Memory B cell (primary cell): ENCODE measurements around the gene VAT1.

Experiments used
- ATAC-seq: fragments of 150-1000 bp; cut with Tn5 transposase; 2 replicates; pipeline ENCODE4 v1.10.0; 2021; ENCODE audit warnings: low read depth, mild to moderate bottlenecking, moderate library complexity
- DNase-seq, 2 donors: peaks; one replicate each; pipeline ENCODE4 v3.0.0; 2022; ENCODE audit warnings: low spot score in 2 of 2
- H3K27ac Mint-ChIP-seq: one replicate; pipeline ENCODE4 v1.8.0; 2022; ENCODE audit warnings: mild to moderate bottlenecking, moderate library complexity, mixed read lengths
- H3K27me3 Mint-ChIP-seq: one replicate; pipeline ENCODE4 v1.8.0; 2022; ENCODE audit warnings: mixed read lengths
- H3K36me3 Mint-ChIP-seq: one replicate; pipeline ENCODE4 v1.8.0; 2022; ENCODE audit warnings: mild to moderate bottlenecking, mixed read lengths
- H3K4me1 Mint-ChIP-seq: one replicate; pipeline ENCODE4 v1.8.0; 2022; ENCODE audit warnings: mixed read lengths
- H3K4me3 Mint-ChIP-seq: one replicate; pipeline ENCODE4 v1.8.0; 2022; ENCODE audit warnings: mild to moderate bottlenecking, moderate library complexity, mixed read lengths
- H3K9me3 Mint-ChIP-seq: one replicate; pipeline ENCODE4 v1.8.0; 2022; ENCODE audit warnings: mixed read lengths

The VAT1 gene

DNA sequence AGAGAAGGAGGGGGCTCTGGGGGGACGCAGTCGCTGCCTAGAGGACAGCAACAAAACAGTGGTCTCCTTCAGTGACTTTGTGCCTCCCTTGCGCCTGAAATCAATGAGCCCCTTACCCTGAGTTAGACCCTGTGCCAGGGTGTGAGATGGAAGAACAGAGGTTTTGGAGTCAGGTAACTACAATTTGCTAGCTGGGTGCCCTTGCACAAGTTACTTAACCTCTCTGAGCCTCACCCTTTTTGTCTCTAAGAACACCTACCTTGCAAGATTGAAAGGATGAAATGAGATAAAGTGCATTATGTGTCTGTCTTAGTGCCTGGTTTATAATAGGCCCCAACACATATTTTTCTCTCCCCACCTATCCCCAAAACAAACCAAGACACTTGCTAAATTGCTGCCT lies 12.7 kb upstream of the VAT1 start:
- H3K36me3 Mint-ChIP-seq, result no peaks in the 10 kb centered on the region
- no peak overlapping the region for H3K4me3 Mint-ChIP-seq
- ATAC-seq (no peak), DNase-seq (no peak)
- no peaks in the 10 kb centered on the region for H3K9me3 Mint-ChIP-seq
- H3K4me1 Mint-ChIP-seq, result no peaks in the 10 kb centered on the region
- H3K27me3 Mint-ChIP-seq, result no peaks in the 10 kb centered on the region
- no peak overlapping the region for H3K27ac Mint-ChIP-seq

DNA sequence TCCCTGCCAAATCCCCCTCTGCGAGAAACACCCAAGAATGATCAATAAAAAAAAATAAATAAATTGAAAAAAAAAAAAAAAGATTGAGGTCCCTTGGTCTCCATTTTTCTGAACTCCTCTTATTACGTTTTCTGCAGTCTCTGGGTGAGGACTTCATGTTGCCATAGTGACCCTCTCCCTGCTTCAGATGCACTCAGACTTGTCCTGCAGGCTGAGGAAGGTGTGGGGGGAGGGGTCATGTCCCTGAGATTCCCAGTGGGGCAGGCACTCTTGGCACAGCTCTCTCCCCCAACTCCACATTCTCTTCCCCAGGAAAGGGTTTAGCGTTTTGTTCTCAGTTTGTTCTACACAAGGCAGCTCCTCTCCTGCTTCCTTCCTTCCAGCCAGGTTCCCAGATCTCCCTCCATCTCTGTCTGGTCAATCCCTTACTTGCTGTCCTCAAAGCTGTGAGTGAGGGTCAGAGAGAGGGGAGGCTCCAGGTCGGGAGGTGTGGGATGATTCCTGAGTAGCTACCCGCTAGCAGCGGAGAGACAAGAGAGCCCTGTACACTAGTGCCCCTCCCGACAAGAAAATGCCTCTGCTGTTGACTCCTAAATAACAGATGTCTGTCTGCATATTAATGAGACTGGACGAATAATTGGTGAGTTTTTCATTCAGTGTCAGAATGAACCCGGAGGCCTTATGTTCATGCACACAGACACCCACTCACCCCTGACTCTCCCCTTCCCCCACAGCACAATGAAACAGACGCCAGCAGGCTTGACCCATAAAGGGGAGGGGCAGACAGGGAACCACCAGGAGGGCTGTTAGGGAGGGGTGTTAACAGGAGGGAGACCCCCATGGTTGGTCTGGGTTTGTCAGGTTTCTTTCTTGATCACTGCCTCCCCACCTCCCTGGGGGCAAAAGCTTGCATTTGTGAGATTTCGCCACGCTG lies 12.0 kb upstream of the VAT1 start:
- H3K36me3 Mint-ChIP-seq, result no peaks in the 10 kb centered on the region
- no peaks in the 10 kb centered on the region for H3K4me1 Mint-ChIP-seq
- no peaks in the 10 kb centered on the region for H3K9me3 Mint-ChIP-seq
- ATAC-seq (no peak), DNase-seq (no peak)
- H3K27me3 Mint-ChIP-seq, result no peaks in the 10 kb centered on the region
- no peak overlapping the region for H3K27ac Mint-ChIP-seq
- no peak overlapping the region for H3K4me3 Mint-ChIP-seq

DNA sequence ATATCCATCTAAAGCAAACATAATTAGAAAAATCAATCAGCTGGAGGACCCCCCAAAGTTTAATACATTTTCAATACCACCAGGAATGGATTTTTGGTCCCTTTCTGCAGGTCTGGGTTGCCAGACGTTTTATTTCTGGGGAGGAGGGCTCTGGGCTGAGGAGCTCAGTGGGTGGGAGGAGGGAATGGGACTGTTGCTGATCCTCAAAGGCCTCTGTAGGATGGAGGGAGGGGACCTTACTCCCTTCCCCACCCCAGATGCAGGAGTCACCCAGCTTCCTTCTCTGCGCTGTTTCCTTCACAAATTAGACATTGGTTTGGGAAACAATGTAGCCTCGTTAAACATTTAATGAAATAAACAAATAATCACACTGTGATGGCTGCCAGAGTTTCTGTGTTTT lies 9.5 kb upstream of the VAT1 start:
- Mint-ChIP-seq H3K36me3 (no peaks in the 10 kb centered on the region), H3K9me3 (no peaks in the 10 kb centered on the region), H3K4me1 (peaks cover 3% of the 10 kb centered on the region), H3K4me3 (no peak overlapping the region), H3K27me3 (no peaks in the 10 kb centered on the region), H3K27ac (no peak overlapping the region)
- ATAC-seq (no peak), DNase-seq (no peak)

GRCh38 chr17:43030137-43030767 lies 8.1 kb upstream of the VAT1 start:
- H3K4me3 Mint-ChIP-seq, result no peak overlapping the region
- H3K27ac Mint-ChIP-seq, result no peak overlapping the region
- H3K9me3 Mint-ChIP-seq, result no peaks in the 10 kb centered on the region

GRCh38 chr17:43028221-43028861 lies 6.2 kb upstream of the VAT1 start:
- ATAC-seq (no peak), DNase-seq (no peak)
- H3K27ac Mint-ChIP-seq, result no peak overlapping the region
- H3K4me3 Mint-ChIP-seq, result no peak overlapping the region
- no peaks in the 10 kb centered on the region for H3K27me3 Mint-ChIP-seq
- no peaks in the 10 kb centered on the region for H3K9me3 Mint-ChIP-seq
- H3K36me3 Mint-ChIP-seq, result no peaks in the 10 kb centered on the region
- peaks cover 14% of the 10 kb centered on the region for H3K4me1 Mint-ChIP-seq

More at GRCh38 chr17:43030137-43030767, 8.1 kb upstream of the VAT1 start:
- ATAC-seq (no peak), DNase-seq (no peak)
- Mint-ChIP-seq H3K36me3 (no peaks in the 10 kb centered on the region), H3K27me3 (no peaks in the 10 kb centered on the region), H3K4me1 (peaks cover 7% of the 10 kb centered on the region)

- Mint-ChIP-seq H3K9me3 (no peaks in the 10 kb centered on the region), H3K4me1 (peaks cover 14% of the 10 kb centered on the region), H3K27ac (no peak overlapping the region), H3K4me3 (no peak overlapping the region), H3K27me3 (no peaks in the 10 kb centered on the region), H3K36me3 (no peaks in the 10 kb centered on the region)
- DNase-seq (no peak), ATAC-seq (no peak)
These were observed 5.2 kb upstream of the VAT1 start for GRCh38 chr17:43027091-43028032.

- DNase-seq (no peak), ATAC-seq (no peak)
- Mint-ChIP-seq H3K27me3 (no peaks in the 10 kb centered on the region), H3K4me3 (no peak overlapping the region), H3K36me3 (no peaks in the 10 kb centered on the region), H3K4me1 (peaks cover 14% of the 10 kb centered on the region), H3K27ac (no peak overlapping the region), H3K9me3 (no peaks in the 10 kb centered on the region)
These were observed 4.4 kb upstream of the VAT1 start for GRCh38 chr17:43026595-43026994.

- Mint-ChIP-seq H3K36me3 (no peaks in the 10 kb centered on the region), H3K4me3 (peak overlapping the region; percentile 82), H3K27me3 (no peaks in the 10 kb centered on the region), H3K4me1 (peaks cover 18% of the 10 kb centered on the region), H3K27ac (peak overlapping the region; percentile 41), H3K9me3 (no peaks in the 10 kb centered on the region)
- DNase-seq (no peak), ATAC-seq (no peak)
These were observed 3.8 kb upstream of the VAT1 start for GRCh38 chr17:43025766-43026537.

GRCh38 chr17:43025290-43025657 lies 3.1 kb upstream of the VAT1 start:
- Mint-ChIP-seq H3K27ac (peak overlapping the region; percentile 41), H3K9me3 (no peaks in the 10 kb centered on the region), H3K36me3 (no peaks in the 10 kb centered on the region), H3K27me3 (no peaks in the 10 kb centered on the region), H3K4me3 (peak overlapping the region; percentile 82), H3K4me1 (peaks cover 21% of the 10 kb centered on the region)
- DNase-seq (no peak), ATAC-seq (no peak)

GRCh38 chr17:43024407-43025289 lies 2.5 kb upstream of the VAT1 start, which contains the start of gene RND2:
TSS of gene RND2 (plus strand) at chr17:43025231. CDS start at chr17:43025348, 117 bp downstream.
- peaks cover 25% of the 10 kb centered on the region for H3K4me1 Mint-ChIP-seq
- DNase-seq, result peak; percentile 79 to 85
- H3K27ac Mint-ChIP-seq, result peak within 1 kb of the TSS; percentile 90
- H3K9me3 Mint-ChIP-seq, result no peaks in the 10 kb centered on the region
- no peaks in the 10 kb centered on the region for H3K27me3 Mint-ChIP-seq
- H3K4me3 Mint-ChIP-seq, result peak within 1 kb of the TSS; percentile 89
- peak; percentile 70 for ATAC-seq
- no peaks in the 10 kb centered on the region for H3K36me3 Mint-ChIP-seq

DNA sequence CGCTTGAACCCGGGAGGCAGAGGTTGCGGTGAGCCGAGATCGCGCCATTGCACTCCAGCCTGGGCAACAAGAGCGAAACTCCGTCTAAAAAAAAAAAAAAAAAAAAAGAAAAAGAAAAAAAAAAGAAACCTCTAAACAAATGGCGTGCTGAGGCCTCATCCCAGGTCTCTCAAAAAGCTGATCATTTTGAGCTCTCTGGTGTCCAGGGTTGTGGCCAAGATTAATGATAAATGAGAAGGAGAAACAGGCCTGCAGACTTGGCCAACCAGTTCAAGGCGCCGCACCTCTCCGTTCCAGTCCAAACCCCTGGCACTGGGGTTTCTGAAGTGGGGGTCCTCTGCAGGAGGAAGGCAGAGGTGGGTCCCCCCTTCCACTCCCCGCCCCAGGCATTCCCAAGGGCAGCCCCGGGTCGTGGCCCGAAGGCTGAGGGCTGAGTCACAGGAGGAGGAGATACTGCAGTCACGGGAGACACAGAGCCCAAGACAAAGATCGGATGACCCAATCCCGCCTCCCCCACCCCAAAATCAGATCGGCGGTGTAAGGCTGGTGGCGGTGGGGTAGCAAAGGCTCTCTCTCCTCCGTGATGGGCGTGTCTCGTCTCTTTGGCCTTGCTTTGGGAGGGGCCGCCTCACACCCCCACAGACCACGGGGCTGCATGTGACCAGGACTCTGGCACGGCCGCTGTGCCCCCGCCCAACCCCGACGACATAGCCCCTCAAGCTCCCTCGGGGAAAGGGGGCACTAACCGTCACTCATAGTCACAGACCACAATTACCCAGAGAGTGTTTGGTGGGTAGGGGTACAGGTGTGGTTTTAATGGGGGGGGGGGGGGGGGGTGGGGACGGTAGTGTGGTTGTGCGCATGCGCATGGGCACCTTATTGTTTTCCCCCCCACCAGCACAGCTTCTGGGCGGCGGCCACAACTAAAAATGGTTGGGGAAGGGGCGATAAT lies 1.1 kb downstream of the VAT1 start:
- H3K4me1 Mint-ChIP-seq, result peaks cover 28% of the 10 kb centered on the region

More for the DNA sequence above, 1.1 kb downstream of the VAT1 start:
- Mint-ChIP-seq H3K9me3 (no peaks in the 10 kb centered on the region), H3K27me3 (no peaks in the 10 kb centered on the region), H3K27ac (peak overlapping the region; percentile 80), H3K4me3 (peak overlapping the region; percentile 95), H3K36me3 (peaks cover under 1% of the 10 kb centered on the region)
- DNase-seq (peak; percentile 33 to 40), ATAC-seq (peak; percentile 5)
